Hippocampal formation (tissue), 2 donors: Measurements from ENCODE around the gene MOCOS.

Experiments
- DNase-seq, 2 donors: peaks; one replicate each; lab custom pipeline; 2025; lab: John Stamatoyannopoulos, UW

MOCOS gene

DNA sequence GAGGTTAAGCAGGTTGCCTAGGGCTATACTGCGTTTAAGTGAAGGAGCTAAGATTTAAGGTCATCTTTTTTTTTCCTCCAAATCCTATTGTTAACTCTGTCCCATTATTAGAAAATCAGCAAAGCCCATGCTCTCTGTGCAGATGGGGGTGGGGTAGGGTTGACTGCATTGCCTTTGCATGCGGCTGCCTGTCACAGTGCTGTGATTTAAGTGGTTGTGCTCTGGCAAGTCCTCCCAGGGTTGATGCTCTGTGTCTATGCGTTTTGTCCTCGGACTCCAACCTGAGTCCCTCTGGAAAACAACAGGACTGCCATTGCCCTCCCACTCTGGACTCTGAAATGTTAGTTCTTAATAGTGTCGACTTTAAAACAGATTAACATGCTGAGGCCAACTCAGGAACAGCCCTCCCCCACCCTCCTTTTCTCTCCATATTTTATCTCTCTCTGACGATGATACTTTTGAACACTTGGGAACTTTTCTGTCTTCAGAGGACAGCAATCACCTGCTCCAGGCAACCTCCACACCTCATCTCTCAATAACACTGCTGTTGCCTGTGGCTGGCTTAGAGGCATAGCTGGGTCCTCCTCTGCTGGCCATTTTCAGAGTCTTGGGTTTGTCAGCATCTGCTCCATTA lies 116.0 kb downstream of the MOCOS start:
- DNase-seq, result no peak

GRCh38 chr18:36304723-36305122 lies 117.4 kb downstream of the MOCOS start:
- DNase-seq, result no peak

DNA sequence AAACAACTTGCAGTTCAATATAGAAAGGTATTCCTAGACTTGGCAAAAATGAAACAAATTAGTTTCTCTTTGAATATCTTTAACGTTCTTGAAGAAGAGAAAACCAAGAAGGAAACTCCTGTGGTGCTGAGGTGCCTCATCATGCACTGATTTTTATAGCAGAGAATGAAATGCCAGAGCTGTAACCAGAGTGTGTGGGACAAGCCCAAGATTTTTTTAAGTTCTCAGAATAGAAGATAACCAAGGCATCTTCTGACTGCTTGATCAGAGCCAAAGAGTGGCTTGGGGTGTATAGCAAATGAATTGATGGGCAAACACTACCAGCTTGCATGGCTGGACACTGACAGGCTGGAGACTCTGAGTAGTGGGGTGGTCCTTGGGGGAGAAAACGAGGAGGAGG lies 118.1 kb downstream of the MOCOS start:
- DNase-seq, result no peak

GRCh38 chr18:36307513-36307912 lies 120.2 kb downstream of the MOCOS start:
- DNase-seq, result no peak

DNA sequence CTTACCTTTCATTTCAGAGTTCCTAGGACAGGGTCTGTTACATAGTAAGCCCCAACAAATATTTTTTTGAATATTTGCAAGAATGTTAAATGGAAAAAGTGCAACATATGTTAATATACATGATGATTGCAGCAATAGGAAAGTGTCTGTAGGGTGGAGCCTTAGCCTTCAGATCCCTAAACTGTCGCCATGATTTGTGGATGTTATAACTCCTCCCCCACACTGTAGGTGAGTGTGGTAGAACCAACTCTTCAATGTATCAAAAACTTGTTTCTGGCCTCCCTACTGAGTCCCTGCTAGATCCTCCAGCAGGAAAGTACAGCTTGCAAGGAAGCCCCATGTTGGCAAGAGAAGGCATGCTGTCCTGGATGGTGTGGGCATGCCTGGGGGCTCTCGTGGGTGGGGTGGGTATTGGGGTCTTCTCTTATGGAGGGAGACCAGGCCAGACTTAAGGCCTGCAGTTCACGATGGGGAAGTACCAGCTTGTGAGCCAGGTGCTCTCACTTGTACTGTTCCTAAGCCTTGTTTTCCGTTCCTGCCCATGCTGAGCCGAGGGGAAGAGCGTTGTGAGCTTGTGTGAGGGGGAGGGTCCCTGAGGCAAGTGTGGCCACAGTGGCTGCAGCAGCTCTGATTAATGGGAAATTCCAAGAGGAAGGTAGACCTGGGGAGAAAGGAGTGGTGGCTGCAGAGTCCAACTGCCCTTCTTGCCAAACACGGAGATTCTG lies 121.6 kb downstream of the MOCOS start:
- no peak for DNase-seq

DNA sequence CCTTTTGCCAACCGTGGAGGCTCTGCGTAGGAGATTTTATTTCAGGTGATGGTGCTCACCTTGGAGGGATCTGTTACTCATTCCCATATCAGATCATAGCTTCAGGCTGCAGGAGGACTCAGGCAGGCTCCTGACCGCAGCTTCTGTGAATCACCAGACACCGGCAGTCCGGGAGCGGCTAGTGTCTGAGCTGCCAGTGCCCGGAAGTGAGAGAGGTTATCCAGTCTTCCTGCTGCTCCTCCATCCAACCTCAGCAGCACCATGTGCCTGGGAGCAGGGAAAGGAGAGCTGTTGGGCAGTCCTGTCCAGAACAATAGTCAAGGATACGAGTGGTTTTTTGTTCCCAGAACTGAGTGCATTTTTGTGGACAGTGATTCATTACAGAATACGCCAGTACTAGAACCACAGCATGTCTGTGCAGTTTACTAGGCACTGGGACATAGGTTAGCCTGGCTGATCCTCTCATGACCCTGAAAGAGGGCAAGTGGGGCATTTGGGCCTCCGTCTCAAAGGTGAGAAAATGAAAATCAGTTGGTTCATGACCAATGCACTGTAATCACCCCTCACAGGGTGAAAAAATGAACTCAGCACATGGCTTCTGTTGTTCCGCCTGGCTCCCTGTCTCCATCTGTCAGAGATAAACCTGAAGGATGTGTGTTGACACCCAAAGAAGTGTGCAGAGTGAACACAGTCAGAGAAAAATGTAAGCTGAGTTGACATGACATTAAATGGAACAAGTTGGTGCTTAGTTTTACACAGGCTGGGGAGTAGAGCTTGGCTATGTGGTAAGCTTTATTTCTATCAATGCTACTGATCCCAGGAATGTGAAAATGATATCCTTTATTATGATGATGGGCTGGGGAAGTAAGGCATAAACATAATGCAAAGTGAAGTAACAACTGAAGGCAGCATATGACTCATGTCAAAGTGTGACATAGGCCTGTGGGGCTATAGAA lies 122.4 kb downstream of the MOCOS start:
- no peak for DNase-seq

DNA sequence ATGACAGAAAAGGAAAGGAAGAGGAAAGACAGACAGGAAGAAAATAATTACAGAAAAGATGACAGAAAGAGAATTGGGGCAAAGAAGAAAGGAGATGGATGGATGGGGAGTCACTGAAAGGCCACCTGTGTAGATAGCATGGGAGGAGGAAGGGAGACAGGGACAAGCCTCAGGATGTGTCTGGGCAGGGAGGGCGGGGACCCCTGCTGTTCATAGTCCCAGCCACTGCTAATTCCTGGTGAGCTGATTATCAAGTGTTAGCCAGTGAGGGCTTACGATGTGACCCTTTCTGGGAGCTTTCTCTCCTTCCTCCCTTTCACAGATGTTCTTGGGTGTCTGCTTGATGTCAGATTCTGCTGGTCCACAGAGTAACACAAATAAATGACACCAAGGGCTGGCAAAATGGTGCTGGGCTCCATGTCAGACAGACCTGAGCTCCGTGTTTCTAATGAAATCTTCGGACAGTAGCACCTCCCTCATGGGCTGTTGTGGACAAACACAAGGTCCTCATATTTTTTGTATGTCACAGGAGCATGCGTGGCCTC lies 123.8 kb downstream of the MOCOS start:
- no peak for DNase-seq

DNA sequence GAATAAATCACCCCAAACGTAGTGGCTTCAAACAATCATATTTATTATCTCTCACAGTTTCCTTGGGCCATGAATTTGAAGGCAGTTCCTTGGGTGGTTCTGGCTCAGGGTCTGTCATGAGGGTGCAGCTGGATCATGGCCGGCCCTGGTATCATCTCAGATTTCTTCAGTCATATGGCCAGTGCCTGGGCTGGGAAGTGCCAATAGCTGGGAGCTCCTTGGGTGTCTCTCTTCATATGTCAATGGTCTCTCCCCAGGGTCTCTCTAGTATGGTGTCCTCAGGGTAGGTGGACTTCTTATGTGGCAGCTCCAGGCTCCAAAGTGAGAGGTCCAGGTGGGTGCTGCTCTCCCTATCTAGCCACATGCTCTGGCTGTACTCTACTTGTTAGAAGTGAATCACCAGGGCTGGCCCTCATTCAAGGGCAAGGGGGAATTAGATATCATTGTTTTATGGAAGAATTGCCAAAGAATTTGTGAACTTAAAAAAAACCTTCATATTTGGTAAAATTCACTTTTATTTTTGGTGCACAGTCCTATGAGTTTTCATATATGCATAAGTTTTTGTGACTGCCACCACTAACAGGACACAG lies 125.6 kb downstream of the MOCOS start:
- DNase-seq, result no peak

DNA sequence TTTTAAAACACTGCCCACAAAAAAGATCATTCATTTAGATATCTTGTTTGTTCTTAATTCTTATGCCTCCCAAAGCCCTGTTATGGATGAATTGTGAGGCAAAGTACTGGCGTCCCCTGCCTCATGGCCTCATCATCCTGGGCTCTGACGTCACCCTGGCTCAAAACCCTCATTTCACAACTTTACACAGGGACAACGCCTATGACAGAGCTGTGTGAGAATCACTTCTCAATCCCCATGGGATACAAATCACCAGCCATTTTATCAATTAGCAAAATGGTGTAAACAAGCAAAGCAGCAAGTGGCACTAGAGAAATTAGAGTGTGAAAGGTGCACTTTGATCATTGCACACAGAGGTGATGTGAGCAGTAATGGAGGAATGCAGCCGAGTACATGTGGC lies 126.8 kb downstream of the MOCOS start:
- DNase-seq, result no peak

DNA sequence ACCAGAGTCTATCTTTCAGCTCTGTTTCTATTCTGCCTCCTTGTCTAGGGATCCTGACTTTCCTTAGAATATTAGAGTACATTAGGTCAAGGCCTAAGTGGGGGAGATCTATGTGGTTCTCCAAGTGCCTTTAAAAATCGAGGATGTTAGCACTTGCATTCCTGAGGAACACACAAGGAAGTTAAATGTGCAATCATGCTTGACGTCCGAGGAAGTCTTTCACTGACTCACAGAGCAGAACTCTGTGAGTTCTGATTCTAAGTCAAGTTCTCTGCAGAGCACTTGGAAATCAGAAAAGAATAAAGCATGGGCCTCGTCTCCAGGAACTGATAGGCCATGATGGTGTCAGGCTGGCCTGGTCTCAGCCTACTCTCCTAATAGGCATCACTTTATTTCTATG lies 127.5 kb downstream of the MOCOS start:
- no peak for DNase-seq

DNA sequence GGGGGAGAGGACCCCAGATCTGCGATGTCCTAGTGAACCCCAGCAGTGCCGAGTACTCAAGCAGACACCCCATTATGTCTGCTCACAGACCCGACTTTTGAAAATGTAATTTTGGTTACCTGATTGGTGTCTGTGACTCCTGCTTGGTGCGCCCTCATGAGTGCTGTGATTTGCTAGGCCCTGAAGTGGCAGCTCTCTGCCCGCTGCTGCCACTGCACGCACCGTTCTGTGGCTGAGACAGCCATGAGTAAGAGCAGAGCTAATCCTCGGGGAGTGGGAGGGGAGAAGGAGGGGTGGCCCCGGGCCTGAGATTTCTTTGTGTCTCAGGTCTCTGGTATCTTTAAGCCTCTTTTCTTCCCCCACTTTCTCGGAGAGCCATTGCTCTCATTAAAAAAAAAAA lies 128.4 kb downstream of the MOCOS start:
- no peak for DNase-seq

- no peak for DNase-seq
Measured at GRCh38 chr18:36316246-36316645, 128.9 kb downstream of the MOCOS start.
